Adrenal gland (tissue), 12 donors: ENCODE results near the gene KSR2. TPM values are rescaled to one million over a fixed set of nuclear protein-coding genes. Genes with fewer than 3 reads are reported as not detected.
A peak's percentile ranks its signal among the peaks of the same experiment; 100 is the strongest.

ENCODE experiments used
- DNase-seq, 7 donors: peaks; one replicate each; pipeline ENCODE4 v3.0.0-alpha.2; 2019 to 2020
- H3K27ac ChIP-seq, 5 donors: fragments of 200-600 bp; sonication (generic) in 4 of 5; 1 replicate in 3 of 5; 2 replicates in 2 of 5; pipeline versions ENCODE4 v1.5.1 to v1.8.0; 2016 to 2020; ENCODE audit warnings: mild to moderate bottlenecking in 1 of 5
- H3K27me3 ChIP-seq: fragments of 200-600 bp; 2 replicates; pipeline ENCODE4 v1.8.0; 2021
- H3K36me3 ChIP-seq, 2 donors: fragments of 200-600 bp; replicated peaks in 1 of 2; 1 replicate in 1 of 2; 2 replicates in 1 of 2; pipeline versions ENCODE4 v1.5.1 to v1.8.0; 2018 to 2022
- H3K4me1 ChIP-seq, 2 donors: fragments of 200-600 bp; replicated peaks in 1 of 2; 1 replicate in 1 of 2; 2 replicates in 1 of 2; pipeline versions ENCODE4 v1.5.1 to v1.8.0; 2018 to 2021
- H3K4me3 ChIP-seq, 4 donors: fragments of 200-600 bp; sonication (generic) in 3 of 4; one replicate each; pipeline ENCODE4 v1.5.1; 2016 to 2018
- H3K9me3 ChIP-seq, 3 donors: fragments of 200-600 bp; sonication (generic) in 1 of 3; replicated peaks in 1 of 3; 1 replicate in 2 of 3; 2 replicates in 1 of 3; pipeline versions ENCODE4 v1.5.1 to v1.8.0; 2016 to 2021
- POLR2A ChIP-seq, 2 donors: fragments of 450-650 bp; IDR thresholded peaks; one replicate each; pipeline ENCODE4 v1.6.1; 2017; ENCODE audit warnings: antibody characterized with exemption in 2 of 2, mild to moderate bottlenecking in 2 of 2, moderate library complexity in 1 of 2
- WGBS, 4 donors: extraction: QIAGEN DNeasy Blood & Tissue Kit in 2 of 4; methylation state at CpG; one replicate each; pipeline versions ENCODE4 v1.1.5 to v1.1.7; 2013 to 2017; 5-methylcytosine and 5-hydroxymethylcytosine counted together
- intact Hi-C, 2 donors: fragments of 100-400 bp; cut with DNase I; formaldehyde crosslinking; loops; one replicate each; pipeline versions ENCODE4 v1.14.1 to v1.15.0; 2022 to 2023
- polyA plus RNA-seq, 3 donors: library from polyadenylated mRNA; stranded (reverse); fragments of 200-250 nt in 2 of 3; fragments of 350-450 nt in 1 of 3; fragmentation: Illumina TruSeq in 1 of 3; extraction: RNeasy Lipid Tissue Mini Kit (QIAGEN cat#74804) in 1 of 3; gene quantifications; one replicate each; pipeline ENCODE4 v1.2.3, GENCODE V29; 2013 to 2014
- total RNA-seq, 9 donors: library from RNA; depleted of rRNA in 4 of 9; stranded (reverse); fragments of >200 nt in 4 of 9; fragments of 120-200 nt in 1 of 9; fragmentation: NEBNext Ultra II Directional in 1 of 9; extraction: Animal tissue kit (Norgen Biotek cat#: 25700) in 1 of 9; gene quantifications; one replicate each; pipeline versions ENCODE4 v1.1.0 to v1.2.4, GENCODE V29; 2013 to 2023
- TF ChIP-seq, protein P1 (sequence below), 6 experiments: fragments of 450-650 bp in 4 of 6; fragments of 200-600 bp in 2 of 6; sonication (generic) in 1 of 6; IDR thresholded peaks; 1 replicate in 5 of 6; 2 replicates in 1 of 6; pipeline versions ENCODE4 v1.5.1 to v1.8.0; 2016 to 2021; ENCODE audit warnings: antibody characterized with exemption in 6 of 6, mild to moderate bottlenecking in 2 of 6, moderate library complexity in 1 of 6
- donor health status: healthy with polysubstance abuse.
- donor health status: Bipolar disorder and iron deficiency.
- donor health status: DM: yes; HTN: yes; CAD: no.
- donor health status: DM: no; HTN: no; CAD: no.
- donor health status: DM: no; HTN: no; CAD: no.
- donor health status: DM: yes; HTN: yes; CAD: no.

KSR2 gene
- total and polyA plus RNA-seq, 12 donors = 0.03 to 2.7 (median 0.84) TPM; not detected in 3

DNA sequence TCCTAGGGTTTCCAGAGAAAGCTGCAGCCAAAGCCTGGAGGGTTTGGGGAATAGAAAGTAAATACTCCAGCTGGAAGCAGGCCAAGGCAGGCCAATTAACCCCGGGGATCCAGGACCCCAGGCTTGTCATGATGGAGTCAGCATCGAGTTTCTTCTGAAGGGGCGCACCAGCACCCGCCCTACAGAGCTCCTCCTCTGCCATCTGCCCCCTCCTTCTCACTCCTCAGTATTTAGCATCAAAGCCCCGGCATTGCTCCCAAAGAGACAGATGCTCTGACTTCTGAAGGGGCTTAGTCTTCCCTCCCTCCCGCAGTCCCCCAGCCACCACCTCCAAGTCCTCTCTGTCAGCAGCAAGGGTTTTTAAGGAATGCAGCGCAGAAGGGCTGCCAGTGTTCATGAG lies 322.3 kb downstream of the KSR2 start:
- Histone ChIP-seq H3K4me3 (no peak overlapping the region), H3K4me1 (no peaks in the 10 kb centered on the region), H3K27me3 (peaks cover 5% of the 10 kb centered on the region), H3K36me3 (no peaks in the 10 kb centered on the region), H3K9me3 (no peaks in the 10 kb centered on the region), H3K27ac (peak overlapping the region in 1 of 5 donors; percentile 15)
- 11 to 24% (median 19%) methylated on average over 7 of the region's 7 CpGs for WGBS, 4 donors
- no peak for TF ChIP-seq POLR2A (IDR thresholded peaks at IDR 0.05)
- TF ChIP-seq, protein P1, sequence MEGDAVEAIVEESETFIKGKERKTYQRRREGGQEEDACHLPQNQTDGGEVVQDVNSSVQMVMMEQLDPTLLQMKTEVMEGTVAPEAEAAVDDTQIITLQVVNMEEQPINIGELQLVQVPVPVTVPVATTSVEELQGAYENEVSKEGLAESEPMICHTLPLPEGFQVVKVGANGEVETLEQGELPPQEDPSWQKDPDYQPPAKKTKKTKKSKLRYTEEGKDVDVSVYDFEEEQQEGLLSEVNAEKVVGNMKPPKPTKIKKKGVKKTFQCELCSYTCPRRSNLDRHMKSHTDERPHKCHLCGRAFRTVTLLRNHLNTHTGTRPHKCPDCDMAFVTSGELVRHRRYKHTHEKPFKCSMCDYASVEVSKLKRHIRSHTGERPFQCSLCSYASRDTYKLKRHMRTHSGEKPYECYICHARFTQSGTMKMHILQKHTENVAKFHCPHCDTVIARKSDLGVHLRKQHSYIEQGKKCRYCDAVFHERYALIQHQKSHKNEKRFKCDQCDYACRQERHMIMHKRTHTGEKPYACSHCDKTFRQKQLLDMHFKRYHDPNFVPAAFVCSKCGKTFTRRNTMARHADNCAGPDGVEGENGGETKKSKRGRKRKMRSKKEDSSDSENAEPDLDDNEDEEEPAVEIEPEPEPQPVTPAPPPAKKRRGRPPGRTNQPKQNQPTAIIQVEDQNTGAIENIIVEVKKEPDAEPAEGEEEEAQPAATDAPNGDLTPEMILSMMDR (IDR thresholded peaks at IDR 0.05) = no peak
- no peak for DNase-seq
- intact Hi-C loops = no loop called here

DNA sequence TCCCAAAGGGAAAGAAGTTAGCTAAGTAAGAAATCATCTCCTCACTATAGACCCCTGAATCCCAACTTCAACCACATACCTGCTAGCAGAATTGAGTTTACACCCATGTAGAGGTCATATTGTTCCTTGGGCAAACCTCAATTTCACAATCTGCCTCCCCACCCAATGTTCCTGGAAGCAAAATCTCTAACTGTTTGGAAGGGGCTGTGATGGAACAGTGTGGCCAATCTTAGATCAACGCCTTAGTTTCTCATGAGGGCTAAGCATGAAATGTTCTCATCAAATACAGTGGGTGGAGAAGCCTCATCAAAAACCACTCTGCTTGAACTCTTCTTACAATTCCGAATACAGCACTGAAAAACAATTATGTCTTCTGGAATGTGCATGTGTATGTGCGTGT lies 323.3 kb downstream of the KSR2 start:
- Histone ChIP-seq H3K27ac (no peak overlapping the region), H3K4me1 (no peaks in the 10 kb centered on the region), H3K4me3 (no peak overlapping the region), H3K9me3 (no peaks in the 10 kb centered on the region), H3K27me3 (peaks cover 5% of the 10 kb centered on the region), H3K36me3 (no peaks in the 10 kb centered on the region)
- no peak for DNase-seq
- 63 to 74% (median 69%) methylated on average over 3 of the region's 3 CpGs for WGBS, 4 donors
- TF ChIP-seq, protein P1 (IDR thresholded peaks at IDR 0.05) = no peak
- no peak for TF ChIP-seq POLR2A (IDR thresholded peaks at IDR 0.05)
- intact Hi-C loops = no loop called here

DNA sequence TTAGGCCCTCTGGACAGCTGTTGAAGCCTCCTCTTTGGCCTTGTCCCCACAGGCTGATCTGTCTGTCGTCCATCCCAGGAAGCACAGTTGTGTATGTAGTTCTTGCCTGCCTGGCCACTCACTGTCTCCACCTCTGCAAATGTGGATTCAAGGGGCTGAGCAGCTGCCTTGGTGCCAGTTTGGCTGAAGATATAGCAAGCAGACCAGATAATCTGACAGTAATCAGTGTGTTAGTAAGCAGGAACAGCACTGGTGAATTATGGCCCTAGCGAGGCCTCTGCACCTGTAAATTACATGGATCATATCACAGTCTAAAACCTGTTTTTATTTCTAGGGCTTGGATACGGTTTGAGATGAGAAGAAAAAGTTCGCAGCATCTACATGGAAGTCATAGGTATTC lies 324.8 kb downstream of the KSR2 start:
- no peaks in the 10 kb centered on the region for H3K9me3 ChIP-seq
- no peaks in the 10 kb centered on the region for H3K36me3 ChIP-seq
- H3K27ac ChIP-seq = no peak overlapping the region
- intact Hi-C loops = no loop called here
- WGBS, 4 donors = 62 to 72% (median 69%) methylated on average over 4 of the region's 4 CpGs
- no peak for DNase-seq
- peaks cover 5% of the 10 kb centered on the region for H3K27me3 ChIP-seq
- H3K4me3 ChIP-seq = no peak overlapping the region
- TF ChIP-seq, protein P1 (IDR thresholded peaks at IDR 0.05) = no peak
- TF ChIP-seq POLR2A (IDR thresholded peaks at IDR 0.05) = no peak
- no peaks in the 10 kb centered on the region for H3K4me1 ChIP-seq

DNA sequence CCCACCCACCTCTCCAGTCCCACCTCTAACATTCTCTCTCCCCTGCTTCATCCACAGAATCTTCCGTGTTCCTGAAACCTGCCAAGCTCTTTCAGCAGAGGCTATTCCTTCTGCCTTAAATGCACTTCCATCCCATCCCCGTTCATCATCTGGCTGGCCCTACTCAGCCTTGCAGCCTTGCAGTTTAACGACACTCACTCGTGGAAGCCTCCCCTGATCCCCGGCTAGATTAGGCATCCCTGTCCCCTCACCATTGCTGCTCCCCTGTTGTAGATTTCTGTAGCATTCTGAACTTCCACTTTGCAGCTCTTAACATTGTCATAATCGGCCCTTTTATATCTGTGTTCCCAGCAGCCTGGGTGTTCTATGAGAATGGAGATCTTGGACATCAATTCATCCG lies 326.9 kb downstream of the KSR2 start:
- Histone ChIP-seq H3K4me1 (no peaks in the 10 kb centered on the region), H3K9me3 (no peaks in the 10 kb centered on the region), H3K36me3 (no peaks in the 10 kb centered on the region), H3K27ac (no peak overlapping the region), H3K4me3 (no peak overlapping the region), H3K27me3 (peaks cover 5% of the 10 kb centered on the region)
- intact Hi-C loops = no loop called here
- no peak for TF ChIP-seq POLR2A (IDR thresholded peaks at IDR 0.05)
- TF ChIP-seq, protein P1 (IDR thresholded peaks at IDR 0.05) = no peak
- DNase-seq = no peak
- 70 to 79% (median 70%) methylated on average over 7 of the region's 7 CpGs for WGBS, 4 donors
